ENCODE data around the gene SRCIN1. TPM values are rescaled to one million over a fixed set of nuclear protein-coding genes. Genes with fewer than 3 reads are reported as not detected.

The SRCIN1 gene
- total RNA-seq, 1 donor from 2014 or later, result 2.1 TPM

- intact Hi-C loops (cut with DNase I), result no loop called here
- Histone ChIP-seq H3K9me3 (no peaks in the 10 kb centered on the region), H3K27ac (no peak overlapping the region), H3K4me3 (no peak overlapping the region), H3K36me3 (no peaks in the 10 kb centered on the region), H3K27me3 (peaks cover 49% of the 10 kb centered on the region), H3K4me1 (peaks cover 9% of the 10 kb centered on the region)
- TF ChIP-seq CTCF (IDR thresholded peaks at IDR 0.05), result no peak
- no peak for ATAC-seq
- DNase-seq, result no peak
These were observed 18.5 kb downstream of the SRCIN1 start for GRCh38 chr17:38587203-38587602.

GRCh38 chr17:38586788-38587187, 19.0 kb downstream of the SRCIN1 start:
- intact Hi-C loops (cut with DNase I), result no loop called here
- Histone ChIP-seq H3K4me3 (no peak overlapping the region), H3K4me1 (peaks cover 7% of the 10 kb centered on the region), H3K27ac (no peak overlapping the region), H3K36me3 (no peaks in the 10 kb centered on the region), H3K9me3 (no peaks in the 10 kb centered on the region), H3K27me3 (peaks cover 49% of the 10 kb centered on the region)
- DNase-seq (no peak), ATAC-seq (no peak)
- TF ChIP-seq CTCF (IDR thresholded peaks at IDR 0.05), result no peak

GRCh38 chr17:38585918-38586529, 19.7 kb downstream of the SRCIN1 start:
- intact Hi-C loops (cut with DNase I), result no loop called here
- Histone ChIP-seq H3K9me3 (no peaks in the 10 kb centered on the region), H3K36me3 (no peaks in the 10 kb centered on the region), H3K4me3 (no peak overlapping the region), H3K4me1 (no peaks in the 10 kb centered on the region), H3K27ac (no peak overlapping the region), H3K27me3 (peaks cover 51% of the 10 kb centered on the region)
- no peak for TF ChIP-seq CTCF (IDR thresholded peaks at IDR 0.05)
- DNase-seq (no peak), ATAC-seq (no peak)

GRCh38 chr17:38585056-38585917, 20.5 kb downstream of the SRCIN1 start:
- DNase-seq, result no peak
- H3K4me3 ChIP-seq, result no peak overlapping the region
- H3K27me3 ChIP-seq, result peaks cover 58% of the 10 kb centered on the region

GRCh38 chr17:38584350-38584925, 21.3 kb downstream of the SRCIN1 start:
- no peak overlapping the region for H3K4me3 ChIP-seq
- intact Hi-C loops (cut with DNase I), result no loop called here
- TF ChIP-seq CTCF (IDR thresholded peaks at IDR 0.05), result peak; percentile 95
- DNase-seq, result peak; percentile 87
- no peak overlapping the region for H3K27ac ChIP-seq
- no peaks in the 10 kb centered on the region for H3K36me3 ChIP-seq
- H3K9me3 ChIP-seq, result no peaks in the 10 kb centered on the region
- no peaks in the 10 kb centered on the region for H3K4me1 ChIP-seq
- peaks cover 64% of the 10 kb centered on the region for H3K27me3 ChIP-seq
- peak; percentile 91 for ATAC-seq

More at GRCh38 chr17:38585056-38585917, 20.5 kb downstream of the SRCIN1 start:
- Histone ChIP-seq H3K36me3 (no peaks in the 10 kb centered on the region), H3K27ac (no peak overlapping the region), H3K9me3 (no peaks in the 10 kb centered on the region), H3K4me1 (no peaks in the 10 kb centered on the region)
- ATAC-seq, result no peak
- intact Hi-C loops (cut with DNase I), result no loop called here
- TF ChIP-seq CTCF (IDR thresholded peaks at IDR 0.05), result no peak

Measured in upper lobe of right lung (tissue), 1 donor.